Activated naive CD8-positive, alpha-beta T cell treated with anti-CD3 and anti-CD28 coated beads, Interleukin-2, amount 10 ng/mL, durations not matched to agents 7 days and 5 days (primary cell): ENCODE data around the gene INSL3. TPM values are rescaled to one million over a fixed set of nuclear protein-coding genes. Genes with fewer than 3 reads are reported as not detected.
"Not testable (repeated sequence)": the region's sequence is repeated elsewhere in the genome, so short reads cannot be mapped to it uniquely, and the experiment has no call there.

Experiments used
- ATAC-seq: fragments of 150-1000 bp; cut with Tn5 transposase; one replicate; pipeline ENCODE4 v1.10.0; 2021; ENCODE audit warnings: low read depth, moderate library complexity
- POLR2A ChIA-PET: fragments of 350-600 bp; sonication (Branson Sonifier 250); formaldehyde crosslinking; loops from one replicate; lab custom pipeline; 2021; ENCODE audit warnings: antibody characterized with exemption; lab: Charles Lee
- DNase-seq: peaks from one replicate; pipeline ENCODE4 v3.0.0; 2021
- H3K27ac Mint-ChIP-seq: one replicate; pipeline ENCODE4 v1.8.0; 2022; ENCODE audit warnings: mild to moderate bottlenecking, mixed read lengths
- H3K27me3 Mint-ChIP-seq: one replicate; pipeline ENCODE4 v1.8.0; 2022; ENCODE audit warnings: mild to moderate bottlenecking, moderate library complexity, mixed read lengths
- H3K36me3 Mint-ChIP-seq: one replicate; pipeline ENCODE4 v1.8.0; 2021; ENCODE audit warnings: mild to moderate bottlenecking, mixed read lengths
- H3K4me1 Mint-ChIP-seq: one replicate; pipeline ENCODE4 v1.8.0; 2021; ENCODE audit warnings: mixed read lengths
- H3K4me3 Mint-ChIP-seq: one replicate; pipeline ENCODE4 v1.8.0; 2022; ENCODE audit warnings: mild to moderate bottlenecking, moderate library complexity, mixed read lengths
- H3K9me3 Mint-ChIP-seq: one replicate; pipeline ENCODE4 v1.8.0; 2021; ENCODE audit warnings: mixed read lengths
- total RNA-seq, 2 experiments: library from RNA; stranded (reverse); gene quantifications; one replicate each; pipeline ENCODE4 v1.2.3, GENCODE V29; 2021

Gene INSL3
- total RNA-seq, 2 experiments from 2014 or later, result 1.6 to 2.9 TPM

DNA sequence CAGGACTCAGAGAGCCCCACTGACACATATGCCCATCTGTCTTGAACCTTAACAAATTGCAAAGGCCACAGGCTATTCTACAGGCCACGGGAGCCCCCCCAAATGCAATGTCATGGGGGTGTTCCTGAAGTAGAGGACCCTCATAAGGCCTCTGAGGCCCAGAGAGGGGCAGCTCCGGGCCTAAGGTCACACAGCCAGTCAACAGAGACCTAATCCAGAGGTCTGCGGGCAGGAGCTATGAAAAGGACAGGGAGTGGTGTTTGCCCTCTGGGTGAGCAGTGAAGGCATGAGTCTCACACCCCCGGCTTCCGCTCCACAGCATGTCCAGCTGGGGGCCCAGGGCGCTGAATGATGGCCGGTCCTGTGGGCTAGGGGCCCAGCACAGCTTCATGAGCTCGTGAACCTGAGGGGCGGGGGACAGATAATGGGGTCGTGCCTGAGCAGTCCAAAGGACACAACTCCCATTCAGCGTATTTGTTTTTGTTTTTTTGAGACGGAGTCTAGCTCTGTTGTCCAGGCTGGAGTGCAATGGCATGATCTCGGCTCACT is 5.3 kb upstream of the INSL3 start:
- no peak for DNase-seq
- peaks cover 24% of the 10 kb centered on the region for H3K36me3 Mint-ChIP-seq
- no peak overlapping the region for H3K4me3 Mint-ChIP-seq
- H3K4me1 Mint-ChIP-seq, result peaks cover 3% of the 10 kb centered on the region
- H3K9me3 Mint-ChIP-seq, result no peaks in the 10 kb centered on the region
- POLR2A ChIA-PET, result no interaction called here
- no peak for ATAC-seq
- H3K27me3 Mint-ChIP-seq, result no peaks in the 10 kb centered on the region
- H3K27ac Mint-ChIP-seq, result no peak overlapping the region

DNA sequence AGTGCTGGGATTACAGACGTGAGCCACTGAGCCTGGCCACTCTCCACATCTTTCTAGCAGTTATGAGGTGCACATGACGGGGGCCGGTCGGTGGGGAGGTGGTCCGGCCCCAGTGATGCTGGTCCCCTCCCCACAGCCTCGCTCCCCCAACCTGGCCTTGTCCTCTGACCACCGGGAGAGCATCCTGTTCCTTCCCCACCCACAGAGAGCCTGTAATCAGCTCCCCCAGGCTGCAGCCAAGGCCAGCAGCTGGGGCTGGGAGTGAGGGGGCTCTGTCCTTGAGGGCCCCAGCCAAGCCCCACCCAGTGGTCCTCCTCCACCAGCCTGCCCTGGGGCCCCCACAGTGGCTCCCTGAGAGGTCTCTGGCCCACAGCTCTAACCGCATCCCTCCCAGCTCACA is 3.0 kb upstream of the INSL3 start:
- POLR2A ChIA-PET, result interaction anchor here (1.5 to 2.2 kb wide), 3 partner anchors 15 to 23 kb away, joined by 3 to 5 read pairs (median 4); no protein-coding TSS in a partner anchor
- Mint-ChIP-seq H3K27ac (no peak overlapping the region), H3K9me3 (no peaks in the 10 kb centered on the region), H3K4me3 (no peak overlapping the region), H3K27me3 (no peaks in the 10 kb centered on the region), H3K4me1 (peaks cover 3% of the 10 kb centered on the region), H3K36me3 (peaks cover 9% of the 10 kb centered on the region)
- no peak for DNase-seq
- ATAC-seq, result no peak

GRCh38 chr19:17817668-17818363 is 3.5 kb downstream of the INSL3 start:
- Mint-ChIP-seq H3K27ac (no peak overlapping the region), H3K4me3 (no peak overlapping the region), H3K4me1 (peaks cover 2% of the 10 kb centered on the region), H3K9me3 (no peaks in the 10 kb centered on the region), H3K27me3 (no peaks in the 10 kb centered on the region), H3K36me3 (peaks cover 1% of the 10 kb centered on the region)
- POLR2A ChIA-PET, result interaction anchor here (0.7 kb wide), 2 partner anchors 10 to 1345 kb away, joined by 3 read pairs; no protein-coding TSS in a partner anchor
- ATAC-seq (no peak), DNase-seq (no peak)

GRCh38 chr19:17812099-17812498 is 9.2 kb downstream of the INSL3 start:
- DNase-seq (no peak), ATAC-seq (no peak)
- Mint-ChIP-seq H3K27me3 (peaks cover 10% of the 10 kb centered on the region), H3K27ac (no peak overlapping the region), H3K36me3 (peaks cover 1% of the 10 kb centered on the region), H3K9me3 (no peaks in the 10 kb centered on the region), H3K4me3 (no peak overlapping the region), H3K4me1 (peaks cover 8% of the 10 kb centered on the region)
- POLR2A ChIA-PET, result no interaction called here

DNA sequence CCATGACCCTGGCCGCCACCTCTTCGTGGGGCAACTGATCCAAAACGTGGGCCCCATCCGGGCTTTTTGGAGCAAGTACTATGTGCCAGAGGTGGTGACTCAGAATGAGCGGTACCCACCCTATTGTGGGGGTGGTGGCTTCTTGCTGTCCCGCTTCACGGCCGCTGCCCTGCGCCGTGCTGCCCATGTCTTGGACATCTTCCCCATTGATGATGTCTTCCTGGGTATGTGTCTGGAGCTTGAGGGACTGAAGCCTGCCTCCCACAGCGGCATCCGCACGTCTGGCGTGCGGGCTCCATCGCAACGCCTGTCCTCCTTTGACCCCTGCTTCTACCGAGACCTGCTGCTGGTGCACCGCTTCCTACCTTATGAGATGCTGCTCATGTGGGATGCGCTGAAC is 9.6 kb downstream of the INSL3 start:
- ATAC-seq, result no peak
- POLR2A ChIA-PET, result no interaction called here
- no peak for DNase-seq
- peaks cover 11% of the 10 kb centered on the region for H3K27me3 Mint-ChIP-seq
- H3K4me3 Mint-ChIP-seq, result no peak overlapping the region
- H3K27ac Mint-ChIP-seq, result no peak overlapping the region
- H3K4me1 Mint-ChIP-seq, result peaks cover 8% of the 10 kb centered on the region
- no peaks in the 10 kb centered on the region for H3K9me3 Mint-ChIP-seq
- H3K36me3 Mint-ChIP-seq, result peaks cover 1% of the 10 kb centered on the region

DNA sequence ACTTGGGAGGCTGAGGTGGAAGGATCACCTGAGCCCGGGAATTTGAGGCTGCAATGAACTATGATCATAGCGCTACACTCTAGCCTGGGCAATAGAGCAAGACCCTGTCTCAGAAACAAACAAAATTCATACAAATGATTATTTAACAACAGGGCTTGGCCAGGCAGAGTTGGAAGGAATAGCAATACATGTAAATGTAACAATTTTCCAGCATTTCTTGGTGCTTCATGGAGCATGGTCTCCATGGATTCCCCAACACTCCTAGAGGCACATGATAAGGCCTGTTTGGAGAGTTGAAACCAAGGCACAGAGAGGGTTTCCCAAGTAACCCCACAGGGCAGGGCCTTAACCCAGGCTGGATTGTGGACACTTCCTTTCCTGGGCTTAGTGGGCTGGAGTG is 10.2 kb downstream of the INSL3 start:
- ATAC-seq (no peak), DNase-seq (no peak)
- H3K36me3 Mint-ChIP-seq, result peaks cover 1% of the 10 kb centered on the region
- POLR2A ChIA-PET, result no interaction called here
- no peak overlapping the region for H3K4me3 Mint-ChIP-seq
- no peaks in the 10 kb centered on the region for H3K9me3 Mint-ChIP-seq
- H3K4me1 Mint-ChIP-seq, result peaks cover 8% of the 10 kb centered on the region
- peaks cover 11% of the 10 kb centered on the region for H3K27me3 Mint-ChIP-seq
- H3K27ac Mint-ChIP-seq, result no peak overlapping the region

DNA sequence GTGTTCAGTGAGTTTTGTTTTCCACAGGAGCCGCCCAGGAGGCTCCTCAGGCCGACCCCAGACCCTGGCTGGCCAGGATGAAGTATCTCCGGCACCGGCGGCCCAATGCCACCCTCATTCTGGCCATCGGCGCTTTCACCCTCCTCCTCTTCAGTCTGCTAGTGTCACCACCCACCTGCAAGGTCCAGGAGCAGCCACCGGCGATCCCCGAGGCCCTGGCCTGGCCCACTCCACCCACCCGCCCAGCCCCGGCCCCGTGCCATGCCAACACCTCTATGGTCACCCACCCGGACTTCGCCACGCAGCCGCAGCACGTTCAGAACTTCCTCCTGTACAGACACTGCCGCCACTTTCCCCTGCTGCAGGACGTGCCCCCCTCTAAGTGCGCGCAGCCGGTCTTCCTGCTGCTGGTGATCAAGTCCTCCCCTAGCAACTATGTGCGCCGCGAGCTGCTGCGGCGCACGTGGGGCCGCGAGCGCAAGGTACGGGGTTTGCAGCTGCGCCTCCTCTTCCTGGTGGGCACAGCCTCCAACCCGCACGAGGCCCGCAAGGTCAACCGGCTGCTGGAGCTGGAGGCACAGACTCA is 13.5 kb downstream of the INSL3 start:
- POLR2A ChIA-PET, result interaction anchor here (2.4 kb wide), 1 partner anchor 40 kb away, joined by 8 read pairs; the partner anchor contains the start of gene JAK3
- H3K4me3 Mint-ChIP-seq, result peak overlapping the region; percentile 65
- H3K27me3 Mint-ChIP-seq, result peaks cover 11% of the 10 kb centered on the region
- DNase-seq (peak; percentile 47), ATAC-seq (peak; percentile 70)
- H3K9me3 Mint-ChIP-seq, result no peaks in the 10 kb centered on the region
- H3K27ac Mint-ChIP-seq, result peak overlapping the region; percentile 51
- no peaks in the 10 kb centered on the region for H3K36me3 Mint-ChIP-seq
- H3K4me1 Mint-ChIP-seq, result peaks cover 17% of the 10 kb centered on the region

- H3K27me3 Mint-ChIP-seq, result peaks cover 11% of the 10 kb centered on the region
- peaks cover 20% of the 10 kb centered on the region for H3K4me1 Mint-ChIP-seq
- H3K27ac Mint-ChIP-seq, result peak overlapping the region; percentile 22
- DNase-seq (no peak), ATAC-seq (no peak)
- no peaks in the 10 kb centered on the region for H3K9me3 Mint-ChIP-seq
- POLR2A ChIA-PET, result no interaction called here
- H3K36me3 Mint-ChIP-seq, result no peaks in the 10 kb centered on the region
- H3K4me3 Mint-ChIP-seq, result peak overlapping the region; percentile 66
Measured at GRCh38 chr19:17806945-17807344, 14.4 kb downstream of the INSL3 start.

- Mint-ChIP-seq H3K4me1 (peaks cover 20% of the 10 kb centered on the region), H3K36me3 (no peaks in the 10 kb centered on the region), H3K27me3 (peaks cover 11% of the 10 kb centered on the region), H3K27ac (no peak overlapping the region), H3K9me3 (no peaks in the 10 kb centered on the region), H3K4me3 (no peak overlapping the region)
- ATAC-seq (no peak), DNase-seq (no peak)
- POLR2A ChIA-PET, result interaction anchor here (1.7 kb wide), 1 partner anchor 30 kb away, joined by 7 read pairs; no protein-coding TSS in a partner anchor
Measured at GRCh38 chr19:17805427-17805826, 15.9 kb downstream of the INSL3 start.

DNA sequence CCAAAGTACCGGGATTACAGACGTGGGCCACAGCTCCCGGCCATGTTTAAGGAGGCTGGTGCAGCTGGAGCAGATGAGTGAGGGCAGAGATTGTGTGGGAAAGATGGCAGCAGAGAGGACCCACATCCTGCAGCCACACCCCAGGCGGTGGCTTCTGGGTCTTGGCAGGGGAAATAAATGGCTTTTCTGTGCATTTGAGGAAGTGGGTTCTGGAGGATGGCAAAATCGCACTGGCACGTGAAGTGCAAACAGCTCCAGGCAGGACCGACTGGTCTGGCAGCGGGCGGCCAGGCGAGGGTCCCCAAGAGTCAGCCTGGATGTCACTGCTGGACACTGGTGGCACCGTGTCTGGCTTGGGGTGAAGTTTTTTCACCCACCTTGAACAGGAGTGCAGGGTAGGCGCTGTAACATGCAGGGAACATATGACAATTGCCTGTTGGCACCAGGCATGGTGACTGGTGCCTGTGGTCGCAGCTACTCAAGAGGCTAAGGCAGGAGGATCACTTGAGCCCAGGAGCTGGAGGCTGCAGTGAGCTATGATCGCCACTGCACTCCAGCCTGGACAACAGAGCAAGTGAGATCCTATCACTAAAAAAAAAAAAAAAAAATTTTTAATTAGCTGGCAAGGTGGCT is 17.9 kb downstream of the INSL3 start:
- DNase-seq (peak; percentile 59), ATAC-seq (peak; percentile 63)
- Mint-ChIP-seq H3K4me1 (peaks cover 20% of the 10 kb centered on the region), H3K4me3 (peak overlapping the region; percentile 68), H3K36me3 (no peaks in the 10 kb centered on the region), H3K27me3 (peaks cover 9% of the 10 kb centered on the region), H3K27ac (peak overlapping the region; percentile 35), H3K9me3 (no peaks in the 10 kb centered on the region)
- POLR2A ChIA-PET, result interaction anchor here (0.7 to 2.3 kb wide), 5 partner anchors 9 to 470 kb away, joined by 3 to 7 read pairs (median 6); partner anchors contain the start of genes B3GNT3, JAK3 and MAP1S

DNA sequence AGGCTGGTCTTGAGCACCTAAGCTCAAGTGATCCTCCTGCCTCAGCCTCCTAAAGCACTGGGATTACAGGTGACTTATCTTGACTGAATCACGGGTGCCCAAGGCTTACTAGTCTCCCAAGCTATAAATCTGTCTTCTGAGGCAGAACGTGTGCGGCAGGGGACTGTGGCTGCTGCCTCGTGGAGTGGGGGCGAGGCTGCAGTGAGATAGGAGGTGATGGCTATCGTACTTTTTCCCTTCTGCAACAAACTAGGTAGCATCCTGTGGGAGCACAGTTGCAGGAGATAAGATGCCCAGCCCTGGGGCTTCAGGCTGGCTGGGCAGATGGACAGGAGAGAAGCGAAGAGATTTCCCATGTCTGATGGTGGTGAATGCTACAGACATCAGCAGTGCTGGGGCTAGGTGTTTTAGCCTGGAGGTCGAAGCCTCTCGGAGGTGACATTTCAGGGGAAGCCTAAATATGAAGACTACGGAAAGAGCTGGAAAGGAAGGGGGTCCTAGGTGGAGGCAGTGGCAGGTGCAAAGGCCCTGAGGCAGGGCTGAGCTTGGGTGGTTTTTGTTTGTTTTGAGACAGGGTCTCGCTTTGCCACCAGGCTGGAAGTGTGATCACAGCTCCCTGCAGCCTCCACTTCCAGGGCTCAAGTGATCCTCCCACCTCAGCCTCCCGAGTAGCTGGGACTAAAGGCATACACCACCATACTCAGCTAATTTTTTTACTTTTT is 19.0 kb downstream of the INSL3 start:
- Mint-ChIP-seq H3K4me3 (no peak overlapping the region), H3K27ac (peak overlapping the region; percentile 14), H3K9me3 (no peaks in the 10 kb centered on the region), H3K27me3 (peaks cover 6% of the 10 kb centered on the region), H3K36me3 (no peaks in the 10 kb centered on the region), H3K4me1 (peaks cover 17% of the 10 kb centered on the region)
- ATAC-seq (no peak), DNase-seq (no peak)
- POLR2A ChIA-PET, result interaction anchor here (0.5 to 2.3 kb wide), 8 partner anchors 7 to 397 kb away, joined by 3 to 7 read pairs (median 4); partner anchors contain the start of genes B3GNT3, BST2, JAK3 and MAP1S

DNA sequence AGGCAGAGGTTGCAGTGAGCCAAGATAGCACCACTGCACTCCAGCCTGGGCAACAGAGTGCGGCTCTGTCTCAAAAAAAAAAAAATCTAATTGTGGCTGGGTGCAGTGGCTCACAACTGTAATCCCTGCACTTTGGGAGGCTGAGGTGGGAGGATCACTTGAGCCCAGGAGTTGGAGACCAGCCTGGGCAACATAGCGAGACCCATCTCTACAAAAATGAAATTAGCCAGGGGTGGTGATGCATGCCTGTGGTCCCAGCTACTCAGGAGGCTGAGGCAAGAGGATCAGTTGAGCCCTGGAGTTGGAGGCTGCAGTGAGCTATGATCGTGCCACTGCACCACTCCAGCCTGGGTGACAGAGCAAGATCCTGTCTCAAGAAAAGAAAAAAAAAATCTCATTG is 22.7 kb downstream of the INSL3 start:
- peaks cover 12% of the 10 kb centered on the region for H3K4me1 Mint-ChIP-seq
- DNase-seq, H3K9me3 Mint-ChIP-seq, H3K4me3 Mint-ChIP-seq, H3K27ac Mint-ChIP-seq, POLR2A ChIA-PET, H3K36me3 Mint-ChIP-seq, ATAC-seq: not testable (repeated sequence)
- peaks cover 20% of the 10 kb centered on the region for H3K27me3 Mint-ChIP-seq
